GM21825 (cell line): Measurements from ENCODE around the gene ZBTB12.
"Not testable (repeated sequence)": the region's sequence is repeated elsewhere in the genome, so short reads cannot be mapped to it uniquely, and the experiment has no call there.

Experiments used
- ATAC-seq: cut with Tn5 transposase; IDR thresholded peaks from one replicate; pipeline ENCODE4 v1.9.1; 2021; ENCODE audit warnings: mild to moderate bottlenecking, moderate library complexity; ENCODE audit not compliant: unreplicated experiment

ZBTB12 gene

GRCh38 chr6:31851980-31852718, 49.7 kb downstream of the ZBTB12 start:
- ATAC-seq: not testable (repeated sequence)

- ATAC-seq: no peak
These were observed 50.4 kb downstream of the ZBTB12 start for GRCh38 chr6:31851485-31851832.

DNA sequence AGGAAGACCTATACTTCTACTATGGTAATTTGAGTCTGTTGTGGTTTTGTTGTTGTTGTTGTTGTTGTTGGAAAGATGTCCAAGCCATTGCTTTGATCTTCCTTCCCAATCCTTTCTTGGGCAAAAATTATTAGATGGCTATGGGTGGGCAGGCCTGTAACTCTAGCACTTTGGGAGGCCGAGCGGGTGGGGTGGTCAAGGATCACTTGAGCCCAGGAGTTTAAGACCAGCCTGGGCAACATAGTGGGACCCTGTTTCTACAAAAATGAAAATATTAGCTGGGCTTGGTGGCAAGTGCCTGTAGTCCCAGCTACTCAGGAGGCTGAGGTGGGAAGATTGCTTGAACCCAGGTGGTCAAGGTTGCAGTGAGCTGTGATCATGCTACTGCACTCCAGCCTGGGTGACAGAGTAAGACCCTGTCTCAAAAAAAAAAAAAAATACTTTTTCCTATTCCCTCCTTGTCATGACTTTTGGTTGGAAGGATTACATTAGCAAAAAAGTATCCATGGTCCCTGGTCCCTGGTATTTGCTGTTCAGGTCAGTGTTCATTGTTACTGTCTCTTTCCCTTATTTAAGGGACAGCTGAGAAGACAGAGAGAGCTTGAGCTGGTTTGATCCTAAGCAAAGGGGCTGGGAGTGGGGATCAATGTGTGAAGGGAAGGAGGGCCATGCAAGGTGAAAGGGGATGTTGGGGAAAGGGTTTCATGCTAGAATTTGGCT, 51.0 kb downstream of the ZBTB12 start:
- ATAC-seq: no peak
